Naive thymus-derived CD8-positive, alpha-beta T cell (primary cell): Measurements from ENCODE around the gene ZBTB7C. TPM values are rescaled to one million over a fixed set of nuclear protein-coding genes. Genes with fewer than 3 reads are reported as not detected.

Experiments
- ATAC-seq, 2 donors: fragments of 150-1000 bp; cut with Tn5 transposase in 1 of 2; sonication (Bioruptor Pico), chemical (Tn5 transposase) in 1 of 2; 1 replicate in 1 of 2; 2 replicates in 1 of 2; pipeline ENCODE4 v1.10.0; 2021; ENCODE audit warnings: mild to moderate bottlenecking in 2 of 2, moderate library complexity in 2 of 2
- POLR2A ChIA-PET: fragments of 350-600 bp; sonication (Branson Sonifier 250); formaldehyde crosslinking; loops from one replicate; lab custom pipeline; 2021; ENCODE audit warnings: antibody characterized with exemption; lab: Charles Lee
- DNase-seq, 10 donors: peaks; one replicate each; pipeline versions ENCODE4 v3.0.0 to v3.0.0-alpha.2; 2020 to 2022
- H3K27ac Mint-ChIP-seq, 10 donors: one replicate each; pipeline ENCODE4 v1.8.0; 2020 to 2022; ENCODE audit warnings: mild to moderate bottlenecking in 10 of 10, mixed read lengths in 10 of 10, moderate library complexity in 4 of 10, inconsistent platforms in 1 of 10
- H3K27me3 Mint-ChIP-seq, 5 donors: one replicate each; pipeline ENCODE4 v1.8.0; 2021 to 2022; ENCODE audit warnings: mixed read lengths in 5 of 5
- H3K36me3 Mint-ChIP-seq, 3 donors: one replicate each; pipeline ENCODE4 v1.8.0; 2020 to 2022; ENCODE audit warnings: mixed read lengths in 3 of 3, mild to moderate bottlenecking in 2 of 3, inconsistent platforms in 1 of 3
- H3K4me1 Mint-ChIP-seq, 4 donors: one replicate each; pipeline ENCODE4 v1.8.0; 2021 to 2022; ENCODE audit warnings: mixed read lengths in 4 of 4
- H3K4me3 Mint-ChIP-seq, 10 donors: one replicate each; pipeline ENCODE4 v1.8.0; 2020 to 2022; ENCODE audit warnings: mild to moderate bottlenecking in 10 of 10, mixed read lengths in 10 of 10, moderate library complexity in 6 of 10, inconsistent platforms in 1 of 10
- H3K9me3 Mint-ChIP-seq, 9 donors: one replicate each; pipeline ENCODE4 v1.8.0; 2020 to 2022; ENCODE audit warnings: mixed read lengths in 9 of 9, mild to moderate bottlenecking in 3 of 9, inconsistent platforms in 1 of 9, moderate library complexity in 1 of 9
- polyA plus RNA-seq, 3 donors: library from polyadenylated mRNA; unstranded; fragments of 300-500 nt; fragmentation: Illumina TruSeq; gene quantifications; one replicate each; pipeline ENCODE4 v1.2.3, GENCODE V29; 2021
- total RNA-seq, 8 experiments: library from RNA in 2 of 8; stranded (reverse) in 2 of 8; gene quantifications; one replicate each; pipeline ENCODE4 v1.2.3 and lab custom pipeline; 2021 to 2026

Gene ZBTB7C
- total and polyA plus RNA-seq, 5 experiments from 2014 or later, result not detected

GRCh38 chr18:48338915-48339314 is 70.3 kb downstream of the ZBTB7C start:
- Mint-ChIP-seq H3K36me3 (no peaks in the 10 kb centered on the region), H3K4me3 (no peak overlapping the region), H3K27ac (no peak overlapping the region), H3K27me3 (peaks cover 0 to 6% (median 5%) of the 10 kb centered on the region in 5 donors), H3K9me3 (no peaks in the 10 kb centered on the region), H3K4me1 (no peaks in the 10 kb centered on the region)
- POLR2A ChIA-PET, result no interaction called here
- ATAC-seq, result no peak
- DNase-seq, result no peak

GRCh38 chr18:48337053-48337452 is 72.1 kb downstream of the ZBTB7C start:
- DNase-seq (no peak), ATAC-seq (no peak)
- Mint-ChIP-seq H3K36me3 (no peaks in the 10 kb centered on the region), H3K4me1 (no peaks in the 10 kb centered on the region), H3K27me3 (peaks cover 5 to 12% (median 9%) of the 10 kb centered on the region in 5 donors), H3K9me3 (no peaks in the 10 kb centered on the region), H3K4me3 (no peak overlapping the region), H3K27ac (no peak overlapping the region)
- POLR2A ChIA-PET, result no interaction called here

- Mint-ChIP-seq H3K36me3 (no peaks in the 10 kb centered on the region), H3K27ac (no peak overlapping the region), H3K4me3 (no peak overlapping the region), H3K9me3 (no peaks in the 10 kb centered on the region), H3K4me1 (no peaks in the 10 kb centered on the region), H3K27me3 (peaks cover 0 to 12% (median 6%) of the 10 kb centered on the region in 5 donors)
- DNase-seq (no peak), ATAC-seq (no peak)
- POLR2A ChIA-PET, result no interaction called here
These were observed 72.9 kb downstream of the ZBTB7C start for GRCh38 chr18:48336332-48336731.

GRCh38 chr18:48335829-48336228 is 73.4 kb downstream of the ZBTB7C start:
- Mint-ChIP-seq H3K27me3 (peaks cover 0 to 12% (median 6%) of the 10 kb centered on the region in 5 donors), H3K9me3 (no peaks in the 10 kb centered on the region), H3K27ac (no peak overlapping the region), H3K4me3 (no peak overlapping the region), H3K36me3 (no peaks in the 10 kb centered on the region), H3K4me1 (no peaks in the 10 kb centered on the region)
- no peak for DNase-seq
- no peak for ATAC-seq
- POLR2A ChIA-PET, result no interaction called here

GRCh38 chr18:48334845-48335244 is 74.3 kb downstream of the ZBTB7C start:
- POLR2A ChIA-PET, result no interaction called here
- no peak overlapping the region for H3K4me3 Mint-ChIP-seq
- ATAC-seq, result no peak

GRCh38 chr18:48333563-48333962 is 75.6 kb downstream of the ZBTB7C start:
- Mint-ChIP-seq H3K27me3 (peaks cover 0 to 12% (median 6%) of the 10 kb centered on the region in 5 donors), H3K4me1 (no peaks in the 10 kb centered on the region), H3K36me3 (no peaks in the 10 kb centered on the region), H3K9me3 (no peaks in the 10 kb centered on the region), H3K27ac (no peak overlapping the region), H3K4me3 (no peak overlapping the region)
- DNase-seq (no peak), ATAC-seq (no peak)
- POLR2A ChIA-PET, result no interaction called here

More at GRCh38 chr18:48334845-48335244, 74.3 kb downstream of the ZBTB7C start:
- Mint-ChIP-seq H3K36me3 (no peaks in the 10 kb centered on the region), H3K27ac (no peak overlapping the region), H3K27me3 (peaks cover 0 to 12% (median 6%) of the 10 kb centered on the region in 5 donors), H3K4me1 (no peaks in the 10 kb centered on the region), H3K9me3 (no peaks in the 10 kb centered on the region)
- DNase-seq, result no peak

- Mint-ChIP-seq H3K36me3 (no peaks in the 10 kb centered on the region), H3K4me1 (no peaks in the 10 kb centered on the region), H3K27me3 (peaks cover 0 to 12% (median 6%) of the 10 kb centered on the region in 5 donors), H3K9me3 (no peaks in the 10 kb centered on the region), H3K4me3 (no peak overlapping the region), H3K27ac (no peak overlapping the region)
- DNase-seq (no peak), ATAC-seq (no peak)
- POLR2A ChIA-PET, result no interaction called here
These were observed 78.9 kb downstream of the ZBTB7C start for GRCh38 chr18:48330016-48330991.

GRCh38 chr18:48328473-48329210 is 80.5 kb downstream of the ZBTB7C start:
- Mint-ChIP-seq H3K4me3 (no peak overlapping the region), H3K9me3 (no peaks in the 10 kb centered on the region), H3K36me3 (no peaks in the 10 kb centered on the region), H3K27ac (peak overlapping the region in 1 of 10 donors; percentile 4), H3K4me1 (no peaks in the 10 kb centered on the region), H3K27me3 (peaks cover 6 to 23% (median 6%) of the 10 kb centered on the region in 5 donors)
- POLR2A ChIA-PET, result no interaction called here
- ATAC-seq (no peak), DNase-seq (no peak)

- ATAC-seq, result no peak
- H3K4me3 Mint-ChIP-seq, result no peak overlapping the region
These were observed 82.1 kb downstream of the ZBTB7C start for GRCh38 chr18:48326901-48327675.

GRCh38 chr18:48325115-48325665 is 84.0 kb downstream of the ZBTB7C start:
- Mint-ChIP-seq H3K27me3 (peaks cover 0 to 18% (median 10%) of the 10 kb centered on the region in 5 donors), H3K4me3 (no peak overlapping the region), H3K4me1 (no peaks in the 10 kb centered on the region), H3K36me3 (no peaks in the 10 kb centered on the region), H3K27ac (no peak overlapping the region), H3K9me3 (no peaks in the 10 kb centered on the region)
- ATAC-seq (no peak), DNase-seq (no peak)
- POLR2A ChIA-PET, result no interaction called here

More at GRCh38 chr18:48326901-48327675, 82.1 kb downstream of the ZBTB7C start:
- Mint-ChIP-seq H3K27me3 (peaks cover 0 to 11% (median 6%) of the 10 kb centered on the region in 5 donors), H3K36me3 (no peaks in the 10 kb centered on the region), H3K9me3 (no peaks in the 10 kb centered on the region), H3K4me1 (no peaks in the 10 kb centered on the region), H3K27ac (no peak overlapping the region)
- POLR2A ChIA-PET, result no interaction called here
- DNase-seq, result no peak

GRCh38 chr18:48324651-48325050 is 84.5 kb downstream of the ZBTB7C start:
- H3K4me1 Mint-ChIP-seq, result no peaks in the 10 kb centered on the region
- H3K36me3 Mint-ChIP-seq, result no peaks in the 10 kb centered on the region
- peaks cover 3 to 24% (median 14%) of the 10 kb centered on the region in 5 donors for H3K27me3 Mint-ChIP-seq
- POLR2A ChIA-PET, result no interaction called here
- H3K27ac Mint-ChIP-seq, result no peak overlapping the region
- H3K4me3 Mint-ChIP-seq, result no peak overlapping the region
- ATAC-seq (no peak), DNase-seq (no peak)
- no peaks in the 10 kb centered on the region for H3K9me3 Mint-ChIP-seq

GRCh38 chr18:48323151-48323550 is 86.0 kb downstream of the ZBTB7C start:
- Mint-ChIP-seq H3K36me3 (no peaks in the 10 kb centered on the region), H3K27ac (no peak overlapping the region), H3K4me3 (no peak overlapping the region), H3K9me3 (no peaks in the 10 kb centered on the region), H3K4me1 (no peaks in the 10 kb centered on the region), H3K27me3 (peaks cover 3 to 30% (median 20%) of the 10 kb centered on the region in 5 donors)
- no peak for ATAC-seq
- no peak for DNase-seq
- POLR2A ChIA-PET, result no interaction called here
